Testis (tissue), 3 donors: Measurements from ENCODE around the gene RASSF8. TPM values are rescaled to one million over a fixed set of nuclear protein-coding genes. Genes with fewer than 3 reads are reported as not detected.
"Not testable (repeated sequence)": the region's sequence is repeated elsewhere in the genome, so short reads cannot be mapped to it uniquely, and the experiment has no call there.

Source experiments
- DNase-seq: peaks from one replicate; pipeline ENCODE4 v3.0.0-alpha.2; 2019
- H3K27ac ChIP-seq, 2 donors: fragments of 200-600 bp; sonication (generic); one replicate each; pipeline ENCODE4 v1.5.1; 2019
- H3K27me3 ChIP-seq: fragments of 200-600 bp; sonication (generic); one replicate; pipeline ENCODE4 v1.5.1; 2019
- H3K36me3 ChIP-seq: fragments of 200-600 bp; sonication (generic); one replicate; pipeline ENCODE4 v1.5.1; 2017; ENCODE audit warnings: low read depth; ENCODE audit errors: missing control alignments
- H3K4me1 ChIP-seq: fragments of 200-600 bp; sonication (generic); one replicate; pipeline ENCODE4 v1.5.1; 2019
- H3K4me3 ChIP-seq, 2 donors: fragments of 200-600 bp; sonication (generic); one replicate each; pipeline ENCODE4 v1.5.1; 2017 to 2019
- H3K9me3 ChIP-seq: fragments of 200-600 bp; sonication (generic); one replicate; pipeline ENCODE4 v1.5.1; 2017
- CTCF ChIP-seq, 3 experiments: fragments of 450-650 bp in 2 of 3; fragments of 200-600 bp in 1 of 3; sonication (generic) in 1 of 3; IDR thresholded peaks; one replicate each; pipeline ENCODE4 v1.5.1; 2016 to 2019; ENCODE audit warnings: antibody characterized with exemption in 3 of 3, mild to moderate bottlenecking in 2 of 3, moderate library complexity in 1 of 3
- POLR2A ChIP-seq: fragments of 450-650 bp; IDR thresholded peaks from one replicate; pipeline ENCODE4 v1.6.1; 2017; ENCODE audit warnings: antibody characterized with exemption, mild to moderate bottlenecking, moderate library complexity
- WGBS, 2 donors: methylation state at CpG; one replicate each; pipeline ENCODE4 v1.1.5; 2018; 5-methylcytosine and 5-hydroxymethylcytosine counted together
- intact Hi-C: fragments of 100-400 bp; cut with DNase I; formaldehyde crosslinking; loops from one replicate; pipeline ENCODE4 v1.15.1; 2023; ENCODE audit warnings: low total_unique reads
- polyA plus RNA-seq: library from polyadenylated mRNA; stranded (reverse); fragments of 350-450 nt; fragmentation: Illumina TruSeq; extraction: RNeasy Lipid Tissue Mini Kit (QIAGEN cat#74804); gene quantifications from one replicate; pipeline ENCODE4 v1.2.3, GENCODE V29; 2014; ENCODE audit warnings: low read depth, low replicate concordance; ENCODE audit not compliant: insufficient read depth
- total RNA-seq, 2 donors: library from RNA; depleted of rRNA; stranded (reverse); fragments of >200 nt; gene quantifications; one replicate each; pipeline ENCODE4 v1.2.3, GENCODE V29; 2016

RASSF8 gene
- total and polyA plus RNA-seq, 3 donors from 2014 or later, result 71.7 to 93.5 (median 90.0) TPM

GRCh38 chr12:26054383-26054782 is 95.9 kb downstream of the RASSF8 start:
- Histone ChIP-seq H3K36me3 (no peaks in the 10 kb centered on the region), H3K9me3 (no peaks in the 10 kb centered on the region), H3K4me1 (peaks cover 5% of the 10 kb centered on the region), H3K27me3 (no peaks in the 10 kb centered on the region), H3K27ac (no peak overlapping the region), H3K4me3 (no peak overlapping the region)
- TF ChIP-seq POLR2A (no peak), CTCF (IDR thresholded peaks at IDR 0.05) (no peak)
- DNase-seq, result no peak
- 84 to 87% methylated on average over 4 of the region's 4 CpGs for WGBS, 2 donors
- intact Hi-C loops, result no loop called here

- DNase-seq, result no peak
- no peaks in the 10 kb centered on the region for H3K36me3 ChIP-seq
- H3K9me3 ChIP-seq, result no peaks in the 10 kb centered on the region
- no peak overlapping the region for H3K4me3 ChIP-seq
- no peak for TF ChIP-seq CTCF (IDR thresholded peaks at IDR 0.05)
- no peak for TF ChIP-seq POLR2A
- WGBS, 2 donors, result 75 to 83% methylated on average over 2 of the region's 2 CpGs
- no peak overlapping the region for H3K27ac ChIP-seq
- H3K4me1 ChIP-seq, result peaks cover 5% of the 10 kb centered on the region
- no peaks in the 10 kb centered on the region for H3K27me3 ChIP-seq
- intact Hi-C loops, result no loop called here
Observed at GRCh38 chr12:26055087-26055486, 96.6 kb downstream of the RASSF8 start.

- no peak overlapping the region for H3K27ac ChIP-seq
- no peak for DNase-seq
- H3K9me3 ChIP-seq, result no peaks in the 10 kb centered on the region
- intact Hi-C loops, result no loop called here
- H3K4me3 ChIP-seq, result no peak overlapping the region
- H3K36me3 ChIP-seq, result no peaks in the 10 kb centered on the region
- WGBS, 2 donors, result 58 to 79% methylated on average over 1 of the region's 1 CpG
- H3K4me1 ChIP-seq, result peaks cover 5% of the 10 kb centered on the region
- TF ChIP-seq POLR2A (no peak), CTCF (IDR thresholded peaks at IDR 0.05) (no peak)
- no peaks in the 10 kb centered on the region for H3K27me3 ChIP-seq
Observed at GRCh38 chr12:26056335-26056734, 97.9 kb downstream of the RASSF8 start.

- H3K27me3 ChIP-seq, intact Hi-C loops: not testable (repeated sequence)
Observed at GRCh38 chr12:26057271-26057670, 98.8 kb downstream of the RASSF8 start.

GRCh38 chr12:26058308-26058707 is 99.8 kb downstream of the RASSF8 start:
- no peak overlapping the region for H3K27ac ChIP-seq
- no peak overlapping the region for H3K4me3 ChIP-seq
- no peaks in the 10 kb centered on the region for H3K36me3 ChIP-seq
- TF ChIP-seq CTCF (IDR thresholded peaks at IDR 0.05), result no peak
- no peak for TF ChIP-seq POLR2A
- no peak for DNase-seq
- no peaks in the 10 kb centered on the region for H3K27me3 ChIP-seq
- 94 to 95% methylated on average over 8 of the region's 8 CpGs for WGBS, 2 donors
- peaks cover 5% of the 10 kb centered on the region for H3K4me1 ChIP-seq
- intact Hi-C loops, result no loop called here
- H3K9me3 ChIP-seq, result no peaks in the 10 kb centered on the region

More at GRCh38 chr12:26057271-26057670, 98.8 kb downstream of the RASSF8 start:
- not testable (repeated sequence) for H3K27ac ChIP-seq, H3K4me3 ChIP-seq, H3K4me1 ChIP-seq, DNase-seq, H3K9me3 ChIP-seq, H3K36me3 ChIP-seq
- 93 to 98% methylated on average over 6 of the region's 6 CpGs for WGBS, 2 donors
